NT2/D1 (cell line): Measurements from ENCODE around the gene CD79A.

ENCODE experiments used
- DNase-seq: peaks from one replicate; pipeline ENCODE4 v3.0.0-alpha.2; 2011; ENCODE audit warnings: low read depth, low spot score
- H3K27me3 ChIP-seq: 2 replicates; pipeline ENCODE4 v1.6.0; 2011; ENCODE audit warnings: mild to moderate bottlenecking; ENCODE audit not compliant: insufficient read length, insufficient read depth
- H3K36me3 ChIP-seq: 2 replicates; pipeline ENCODE4 v1.6.1; 2011; ENCODE audit warnings: mild to moderate bottlenecking, low read length, mixed read lengths; ENCODE audit not compliant: insufficient read depth, insufficient read length
- H3K4me1 ChIP-seq: 2 replicates; pipeline ENCODE4 v1.5.1; 2011; ENCODE audit not compliant: insufficient read depth, insufficient read length
- H3K4me3 ChIP-seq: 2 replicates; pipeline ENCODE4 v1.5.1; 2011; ENCODE audit warnings: low read depth; ENCODE audit not compliant: insufficient read length
- H3K9ac ChIP-seq: 2 replicates; pipeline ENCODE4 v1.6.0; 2011; ENCODE audit warnings: low read depth; ENCODE audit not compliant: insufficient read length
- H3K9me3 ChIP-seq: 2 replicates; pipeline ENCODE4 v1.5.1; 2011; ENCODE audit warnings: mild to moderate bottlenecking, low read length; ENCODE audit not compliant: insufficient read depth
- SUZ12 ChIP-seq: IDR thresholded peaks from 2 replicates; pipeline ENCODE4 v1.6.1; 2011; ENCODE audit not compliant: insufficient read length, insufficient read depth; ENCODE audit errors: extremely low read depth
- YY1 ChIP-seq: IDR thresholded peaks from 2 replicates; pipeline ENCODE4 v1.6.1; 2011; ENCODE audit not compliant: insufficient read length, insufficient read depth
- ZNF274 ChIP-seq: IDR thresholded peaks from 2 replicates; pipeline ENCODE4 v1.6.1; 2011; ENCODE audit warnings: mild to moderate bottlenecking, low read depth, low read length

Gene CD79A

GRCh38 chr19:41876847-41877832 is at the start of gene CD79A:
CD79A (plus strand) TSS chr19:41877279; CDS start chr19:41877305, 26 bp downstream.
- Histone ChIP-seq H3K4me1 (peaks cover 6% of the 10 kb centered on the region), H3K4me3 (no peak within 1 kb of the TSS), H3K9me3 (no peaks in the 10 kb centered on the region), H3K9ac (no peak within 1 kb of the TSS), H3K36me3 (peaks cover 3% of the 10 kb centered on the region), H3K27me3 (peaks cover 9% of the 10 kb centered on the region)
- no peak for TF ChIP-seq SUZ12
- DNase-seq = no peak

- Histone ChIP-seq H3K4me1 (peaks cover 3% of the 10 kb centered on the region), H3K9me3 (no peaks in the 10 kb centered on the region), H3K27me3 (no peaks in the 10 kb centered on the region), H3K36me3 (no peaks in the 10 kb centered on the region), H3K4me3 (no peak overlapping the region), H3K9ac (no peak overlapping the region)
- DNase-seq = no peak
- TF ChIP-seq YY1 = no peak
- TF ChIP-seq ZNF274 = no peak
- no peak for TF ChIP-seq SUZ12
Measured at GRCh38 chr19:41837981-41838708, 38.9 kb upstream of the CD79A start.

- H3K9ac ChIP-seq = no peak overlapping the region
- no peaks in the 10 kb centered on the region for H3K9me3 ChIP-seq
- DNase-seq = no peak
- no peaks in the 10 kb centered on the region for H3K27me3 ChIP-seq
- no peak for TF ChIP-seq YY1
- no peak for TF ChIP-seq ZNF274
- no peak for TF ChIP-seq SUZ12
- H3K36me3 ChIP-seq = no peaks in the 10 kb centered on the region
- H3K4me3 ChIP-seq = no peak overlapping the region
- H3K4me1 ChIP-seq = peaks cover 3% of the 10 kb centered on the region
Measured at GRCh38 chr19:41839211-41839610, 37.9 kb upstream of the CD79A start.

GRCh38 chr19:41843371-41843770 is 33.7 kb upstream of the CD79A start:
- Histone ChIP-seq H3K4me3 (no peak overlapping the region), H3K27me3 (no peaks in the 10 kb centered on the region), H3K36me3 (no peaks in the 10 kb centered on the region), H3K9me3 (no peaks in the 10 kb centered on the region; the same call in 1 of the 2 replicates), H3K9ac (no peak overlapping the region), H3K4me1 (no peaks in the 10 kb centered on the region)
- no peak for DNase-seq
- no peak for TF ChIP-seq SUZ12
- no peak for TF ChIP-seq YY1
- TF ChIP-seq ZNF274 = no peak

GRCh38 chr19:41844601-41845000 is 32.5 kb upstream of the CD79A start, which contains the start of gene LYPD4:
LYPD4 (minus strand) TSS chr19:41844683; CDS start chr19:41839285, 5,398 bp downstream.
- H3K9ac ChIP-seq = no peak within 1 kb of the TSS
- no peaks in the 10 kb centered on the region for H3K4me1 ChIP-seq
- H3K36me3 ChIP-seq = no peaks in the 10 kb centered on the region
- no peak for DNase-seq
- H3K4me3 ChIP-seq = no peak within 1 kb of the TSS
- TF ChIP-seq SUZ12 (no peak), ZNF274 (no peak), YY1 (no peak)
- no peaks in the 10 kb centered on the region; the same call in 1 of the 2 replicates for H3K9me3 ChIP-seq
- no peaks in the 10 kb centered on the region for H3K27me3 ChIP-seq

GRCh38 chr19:41845001-41845050 is 32.3 kb upstream of the CD79A start, which contains the start of gene DMRTC2:
DMRTC2 (plus strand) TSS chr19:41845042; CDS start chr19:41847429, 2,387 bp downstream.
- no peaks in the 10 kb centered on the region for H3K4me1 ChIP-seq
- no peak for TF ChIP-seq ZNF274
- TF ChIP-seq SUZ12 = no peak
- TF ChIP-seq YY1 = no peak
- H3K9me3 ChIP-seq = no peaks in the 10 kb centered on the region; the same call in 1 of the 2 replicates
- H3K36me3 ChIP-seq = no peaks in the 10 kb centered on the region
- DNase-seq = no peak
- H3K4me3 ChIP-seq = no peak within 1 kb of the TSS
- H3K9ac ChIP-seq = no peak within 1 kb of the TSS
- H3K27me3 ChIP-seq = no peaks in the 10 kb centered on the region

GRCh38 chr19:41845051-41845590 is 32.0 kb upstream of the CD79A start:
- DNase-seq = no peak
- TF ChIP-seq SUZ12 (no peak), YY1 (no peak), ZNF274 (no peak)
- no peaks in the 10 kb centered on the region for H3K27me3 ChIP-seq

More at GRCh38 chr19:41845051-41845590, 32.0 kb upstream of the CD79A start:
- Histone ChIP-seq H3K4me1 (no peaks in the 10 kb centered on the region), H3K36me3 (no peaks in the 10 kb centered on the region), H3K9ac (no peak overlapping the region), H3K9me3 (no peaks in the 10 kb centered on the region; the same call in 1 of the 2 replicates), H3K4me3 (no peak overlapping the region)
